ENCODE data around the gene CFP.

The CFP gene

GRCh38 chrX:47577424-47577823, 52.3 kb downstream of the CFP start:
- in situ Hi-C loops (cut with MboI; ENCODE audit: low sequenced_read_pairs) = no loop called here

DNA sequence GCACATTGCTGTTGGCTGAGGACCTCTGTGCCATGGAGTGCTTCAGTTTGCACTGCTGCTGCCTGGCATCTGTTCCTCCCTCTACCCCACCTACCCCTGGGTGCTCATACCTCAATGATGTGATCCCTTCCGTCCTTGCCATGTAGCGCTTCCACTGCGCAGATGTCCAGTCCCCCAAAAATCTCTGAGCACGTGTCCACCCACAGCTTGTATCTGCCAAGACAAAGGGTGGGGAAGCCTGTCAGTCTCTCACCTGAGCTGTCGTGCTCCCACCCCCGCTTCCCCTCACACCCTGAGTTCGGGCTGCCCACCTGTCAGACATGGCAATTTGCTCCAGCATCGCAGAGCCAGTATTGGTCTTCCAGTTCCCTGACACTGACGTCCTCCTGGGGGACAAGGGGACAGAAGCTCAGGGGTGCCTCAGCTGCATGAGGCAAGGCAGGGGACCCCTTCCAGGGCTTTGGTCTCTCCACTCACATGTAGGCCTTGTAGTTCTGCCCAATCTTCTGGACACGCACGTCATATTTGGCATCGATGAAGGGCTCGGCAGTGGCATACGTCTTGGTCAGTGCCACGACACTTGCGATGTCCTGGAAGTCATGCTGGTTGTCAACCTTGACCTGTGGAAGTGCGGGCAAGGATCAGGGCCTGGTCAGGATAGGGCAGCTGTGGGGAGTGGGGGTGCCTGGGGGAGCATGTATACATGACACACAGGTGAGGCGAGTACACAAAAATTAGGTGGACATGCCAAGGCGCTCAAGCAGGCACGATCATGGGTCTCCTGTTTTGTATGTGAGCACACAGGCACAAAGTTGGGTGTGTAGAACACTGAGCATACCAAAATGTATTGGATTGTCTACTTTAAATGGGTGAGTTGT, 53.5 kb downstream of the CFP start:
- in situ Hi-C loops (cut with MboI; ENCODE audit: low sequenced_read_pairs) = no loop called here

GRCh38 chrX:47574547-47575301, 55.0 kb downstream of the CFP start:
- in situ Hi-C loops (cut with MboI; ENCODE audit: low sequenced_read_pairs) = no loop called here

DNA sequence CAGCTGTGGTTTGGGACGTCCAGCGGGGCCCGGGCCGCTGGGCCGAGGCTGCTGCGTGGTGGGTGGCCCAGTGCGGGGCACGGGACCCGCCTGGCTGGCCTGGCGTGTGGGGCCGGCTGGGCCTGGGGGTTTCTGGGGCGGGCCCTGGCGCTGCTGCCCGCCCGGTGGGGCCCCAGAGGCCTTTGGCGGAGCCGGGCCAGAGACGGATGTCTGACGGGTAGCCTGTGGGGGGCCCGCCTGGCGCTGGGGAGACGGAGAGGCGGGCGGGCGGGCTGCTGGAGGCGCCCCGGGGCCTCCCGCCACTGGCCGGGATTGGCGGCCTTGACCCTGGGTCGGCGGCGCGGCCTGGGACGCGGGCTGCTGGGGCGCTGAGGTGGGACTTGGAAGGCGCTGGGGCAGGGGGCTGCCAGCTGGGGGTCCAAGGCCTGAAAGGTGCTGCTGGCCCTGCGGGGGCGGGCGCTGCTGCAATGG, 55.6 kb downstream of the CFP start:
- in situ Hi-C loops (cut with MboI; ENCODE audit: low sequenced_read_pairs) = no loop called here

DNA sequence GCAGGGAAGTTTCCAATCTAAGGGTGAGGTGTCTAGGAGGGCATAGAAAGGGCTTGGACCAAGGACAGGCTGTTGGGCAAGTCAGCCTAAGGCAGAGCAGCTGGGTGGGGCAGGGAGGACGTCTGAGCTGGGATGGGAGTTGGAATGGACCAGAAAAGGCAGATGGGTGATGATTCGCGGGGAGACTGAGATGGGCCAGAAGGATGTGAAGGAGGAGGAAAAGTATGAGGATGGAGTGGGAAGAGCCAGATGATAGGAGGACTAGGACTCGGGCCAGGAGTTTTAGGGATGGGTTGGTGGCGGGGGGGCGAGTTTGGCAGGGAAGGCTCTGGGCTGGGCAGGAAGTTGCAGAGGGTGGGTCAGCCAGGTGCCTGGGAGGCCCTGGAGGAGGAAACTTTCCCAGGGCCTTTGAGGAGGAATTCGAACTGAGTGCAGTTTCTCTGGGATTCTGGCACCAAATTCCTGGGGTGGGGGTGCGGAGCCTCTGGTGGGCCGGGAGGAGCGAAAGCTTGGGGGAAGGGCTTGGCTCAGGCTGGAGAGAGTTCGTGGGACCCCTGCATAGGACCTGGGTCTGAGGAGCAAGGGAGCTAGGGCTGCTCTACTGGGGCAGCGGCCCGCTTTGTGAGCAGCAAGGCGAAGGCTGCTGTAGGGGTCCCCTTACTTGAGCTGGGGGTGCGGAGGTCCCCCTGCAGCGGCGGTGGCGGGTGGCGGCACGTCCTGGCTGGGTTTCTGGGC, 56.2 kb downstream of the CFP start:
- in situ Hi-C loops (cut with MboI; ENCODE audit: low sequenced_read_pairs) = no loop called here

Measured in HL-60/S4 (cell line).